Measurements from ENCODE around the gene XRCC5. TPM values are rescaled to one million over a fixed set of nuclear protein-coding genes. Genes with fewer than 3 reads are reported as not detected.

Gene XRCC5
- total and polyA plus RNA-seq, 10 of the 15 experiments (the other 5 are each of a cell fraction or from before 2014, with no cell fraction given), result 259 to 815 (median 530) TPM

- TF ChIP-seq ZNF274 (IDR thresholded peaks at IDR 0.05; ENCODE audit: insufficient read depth, insufficient read length) (no peak), MXI1 (IDR thresholded peaks at IDR 0.05; ENCODE audit: low read depth, low read length) (peak; percentile 79), JUNB (IDR thresholded peaks at IDR 0.05) (no peak), ZSCAN29 (IDR thresholded peaks at IDR 0.05) (no peak), NR2F1 (conservative IDR thresholded peaks at IDR 0.05) (no peak), E2F8 (IDR thresholded peaks at IDR 0.05; ENCODE audit: low read depth, partially characterized antibody) (peak; percentile 93), ZNF622 (IDR thresholded peaks at IDR 0.05) (no peak), SUPT20H (IDR thresholded peaks at IDR 0.05; ENCODE audit: borderline replicate concordance, control insufficient read depth, low read depth, low read length) (no peak), IRF5 (IDR thresholded peaks at IDR 0.05; ENCODE audit: borderline replicate concordance) (no peak), LARP7 (IDR thresholded peaks at IDR 0.05) (peak; percentile 40; the same call in 1 of the 2 replicates), PML (IDR thresholded peaks at IDR 0.05; ENCODE audit: low read length) (peak; percentile 90), RCOR1 (conservative IDR thresholded peaks at IDR 0.05; ENCODE audit: low read depth, low read length) (no peak), MYB (IDR thresholded peaks at IDR 0.05; ENCODE audit: borderline replicate concordance, low read depth, low read length) (no peak), ESRRA (IDR thresholded peaks at IDR 0.05; ENCODE audit: low read length) (no peak), PAX5 (IDR thresholded peaks at IDR 0.05; ENCODE audit: borderline replicate concordance, low read depth, low read length) (peak; percentile 64; the same call in 1 of the 2 replicates), GATAD2B (conservative IDR thresholded peaks at IDR 0.05; ENCODE audit: low read depth) (peak; percentile 68; the same call in 1 of the 2 replicates), RUNX3 (IDR thresholded peaks at IDR 0.05; ENCODE audit: low read length) (peak; percentile 52), ASH2L (IDR thresholded peaks at IDR 0.05; ENCODE audit: borderline replicate concordance, low read depth) (no peak), CEBPB (IDR thresholded peaks at IDR 0.05; ENCODE audit: borderline replicate concordance in 1 of 2, low read depth in 2 of 2, low read length in 2 of 2) (peak in 1 of 2 experiments; percentile 85; a peak in 2 of 4 replicates), ATF2 (IDR thresholded peaks at IDR 0.05; ENCODE audit: low read length) (no peak), SPI1 (IDR thresholded peaks at IDR 0.05; ENCODE audit: borderline replicate concordance, insufficient read depth, low read depth, low read length) (peak; percentile 56)
- TF ChIP-seq, protein P1, sequence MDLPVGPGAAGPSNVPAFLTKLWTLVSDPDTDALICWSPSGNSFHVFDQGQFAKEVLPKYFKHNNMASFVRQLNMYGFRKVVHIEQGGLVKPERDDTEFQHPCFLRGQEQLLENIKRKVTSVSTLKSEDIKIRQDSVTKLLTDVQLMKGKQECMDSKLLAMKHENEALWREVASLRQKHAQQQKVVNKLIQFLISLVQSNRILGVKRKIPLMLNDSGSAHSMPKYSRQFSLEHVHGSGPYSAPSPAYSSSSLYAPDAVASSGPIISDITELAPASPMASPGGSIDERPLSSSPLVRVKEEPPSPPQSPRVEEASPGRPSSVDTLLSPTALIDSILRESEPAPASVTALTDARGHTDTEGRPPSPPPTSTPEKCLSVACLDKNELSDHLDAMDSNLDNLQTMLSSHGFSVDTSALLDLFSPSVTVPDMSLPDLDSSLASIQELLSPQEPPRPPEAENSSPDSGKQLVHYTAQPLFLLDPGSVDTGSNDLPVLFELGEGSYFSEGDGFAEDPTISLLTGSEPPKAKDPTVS (IDR thresholded peaks at IDR 0.05; ENCODE audit: low read depth, low read length), result 0 out of 2 replicates have a peak, but pooled peaks have one; percentile 40
These were observed at the start of gene XRCC5 (continued) for GRCh38 chr2:216108967-216109921.

Data from GM12878 (cell line).